Activated CD4-positive, alpha-beta T cell treated with anti-CD3 and anti-CD28 coated beads, Interleukin-2, amount 10 ng/mL, durations not matched to agents 7 days and 5 days (primary cell): ENCODE results near the gene RASSF5. TPM values are rescaled to one million over a fixed set of nuclear protein-coding genes. Genes with fewer than 3 reads are reported as not detected.
A peak's percentile ranks its signal among the peaks of the same experiment; 100 is the strongest.

ENCODE experiments used
- CTCF ChIA-PET: fragments of 350-600 bp; sonication (Branson Sonifier 250); formaldehyde crosslinking; loops from one replicate; lab custom pipeline; 2021; ENCODE audit warnings: antibody characterized with exemption; lab: Charles Lee
- POLR2A ChIA-PET: fragments of 350-600 bp; sonication (Branson Sonifier 250); formaldehyde crosslinking; loops from one replicate; lab custom pipeline; 2021; ENCODE audit warnings: antibody characterized with exemption; lab: Charles Lee
- DNase-seq: peaks from one replicate; pipeline ENCODE4 v3.0.0-alpha.2; 2020
- H3K27ac Mint-ChIP-seq: one replicate; pipeline ENCODE4 v1.8.0; 2021; ENCODE audit warnings: mild to moderate bottlenecking, moderate library complexity, mixed read lengths
- H3K27me3 Mint-ChIP-seq: one replicate; pipeline ENCODE4 v1.8.0; 2021; ENCODE audit warnings: mixed read lengths
- H3K36me3 Mint-ChIP-seq: one replicate; pipeline ENCODE4 v1.8.0; 2021; ENCODE audit warnings: low read depth, mixed read lengths
- H3K4me1 Mint-ChIP-seq: one replicate; pipeline ENCODE4 v1.8.0; 2021; ENCODE audit warnings: mixed read lengths
- H3K4me3 Mint-ChIP-seq: one replicate; pipeline ENCODE4 v1.8.0; 2021; ENCODE audit warnings: mild to moderate bottlenecking, moderate library complexity, mixed read lengths
- H3K9me3 Mint-ChIP-seq: one replicate; pipeline ENCODE4 v1.8.0; 2021; ENCODE audit warnings: mixed read lengths
- total RNA-seq, 2 experiments: library from RNA; stranded (reverse); gene quantifications; one replicate each; pipeline ENCODE4 v1.2.3, GENCODE V29; 2021

RASSF5 gene
- total RNA-seq, 2 experiments from 2014 or later: 185 to 201 TPM

- H3K36me3 Mint-ChIP-seq: peaks cover 30% of the 10 kb centered on the region
- peak overlapping the region; percentile 78 for H3K4me3 Mint-ChIP-seq
- CTCF ChIA-PET: interaction anchor here (0.6 to 3.3 kb wide), 15 partner anchors 8 to 687 kb away, joined by 3 to 29 read pairs (median 5); partner anchors contain the start of genes DYRK3 and RASSF5
- H3K4me1 Mint-ChIP-seq: peaks cover 88% of the 10 kb centered on the region
- POLR2A ChIA-PET: interaction anchor here (1.4 kb wide), 1 partner anchor 94 kb away, joined by 4 read pairs; no protein-coding TSS in a partner anchor
- DNase-seq: peak; percentile 55
- H3K27ac Mint-ChIP-seq: peak overlapping the region; percentile 72
- H3K9me3 Mint-ChIP-seq: no peaks in the 10 kb centered on the region
- no peaks in the 10 kb centered on the region for H3K27me3 Mint-ChIP-seq
These were observed 37.9 kb upstream of the RASSF5 start for GRCh38 chr1:206469411-206469932.

DNA sequence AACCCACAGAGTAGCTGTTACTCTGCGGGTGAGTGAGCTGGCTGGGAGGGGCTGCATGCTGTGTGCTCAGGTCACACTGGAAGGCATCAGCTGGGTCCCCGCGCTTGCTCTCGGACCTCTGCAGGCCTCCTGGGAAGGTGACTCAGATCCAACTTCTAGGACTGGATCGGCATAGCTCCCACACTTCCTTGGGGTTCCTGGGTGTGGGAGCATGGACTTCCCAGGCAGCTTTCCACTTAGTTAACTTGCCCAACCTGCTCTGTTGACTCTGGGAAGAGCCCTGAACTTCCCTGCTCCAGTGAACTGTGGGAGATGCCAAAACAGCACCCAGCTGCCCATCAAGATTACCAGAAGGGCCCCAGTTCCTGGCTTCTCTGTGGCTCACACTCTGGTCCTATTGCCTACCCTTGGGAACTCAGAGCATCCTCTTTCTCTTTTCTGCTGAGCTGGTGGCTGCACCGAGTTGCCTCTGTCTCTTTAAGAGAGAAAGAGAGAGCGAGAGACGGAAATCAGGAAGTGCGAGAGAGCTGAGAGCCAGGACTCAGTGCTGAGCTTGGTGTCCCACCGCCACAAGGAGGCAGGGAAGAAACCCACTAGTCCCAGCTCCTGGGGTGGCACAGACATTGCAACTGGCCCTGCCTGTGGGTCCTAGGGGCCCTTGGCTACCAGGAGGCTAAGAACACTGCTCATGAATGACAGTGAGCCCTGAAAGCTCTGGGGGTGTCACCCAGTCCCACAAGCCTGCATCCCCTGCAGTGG lies 37.2 kb upstream of the RASSF5 start, which contains the start of gene IKBKE:
Gene IKBKE (plus strand): TSS at position 544 of the 759 bp plus-strand sequence. CDS start 2,752 bp downstream, outside the sequence.
- H3K27ac Mint-ChIP-seq: peak within 1 kb of the TSS; percentile 72
- ChIA-PET CTCF (interaction anchor here (0.6 to 3.3 kb wide), 21 partner anchors 8 to 686 kb away, joined by 3 to 29 read pairs (median 5); partner anchors contain the start of genes DYRK3, EIF2D and RASSF5), POLR2A (interaction anchor here (0.6 to 1.4 kb wide), 2 partner anchors 85 to 93 kb away, joined by 3 to 4 read pairs; no protein-coding TSS in a partner anchor)
- no peaks in the 10 kb centered on the region for H3K27me3 Mint-ChIP-seq
- H3K4me3 Mint-ChIP-seq: peak within 1 kb of the TSS; percentile 78
- peaks cover 88% of the 10 kb centered on the region for H3K4me1 Mint-ChIP-seq
- peaks cover 34% of the 10 kb centered on the region for H3K36me3 Mint-ChIP-seq
- peak; percentile 73 for DNase-seq
- H3K9me3 Mint-ChIP-seq: no peaks in the 10 kb centered on the region

DNA sequence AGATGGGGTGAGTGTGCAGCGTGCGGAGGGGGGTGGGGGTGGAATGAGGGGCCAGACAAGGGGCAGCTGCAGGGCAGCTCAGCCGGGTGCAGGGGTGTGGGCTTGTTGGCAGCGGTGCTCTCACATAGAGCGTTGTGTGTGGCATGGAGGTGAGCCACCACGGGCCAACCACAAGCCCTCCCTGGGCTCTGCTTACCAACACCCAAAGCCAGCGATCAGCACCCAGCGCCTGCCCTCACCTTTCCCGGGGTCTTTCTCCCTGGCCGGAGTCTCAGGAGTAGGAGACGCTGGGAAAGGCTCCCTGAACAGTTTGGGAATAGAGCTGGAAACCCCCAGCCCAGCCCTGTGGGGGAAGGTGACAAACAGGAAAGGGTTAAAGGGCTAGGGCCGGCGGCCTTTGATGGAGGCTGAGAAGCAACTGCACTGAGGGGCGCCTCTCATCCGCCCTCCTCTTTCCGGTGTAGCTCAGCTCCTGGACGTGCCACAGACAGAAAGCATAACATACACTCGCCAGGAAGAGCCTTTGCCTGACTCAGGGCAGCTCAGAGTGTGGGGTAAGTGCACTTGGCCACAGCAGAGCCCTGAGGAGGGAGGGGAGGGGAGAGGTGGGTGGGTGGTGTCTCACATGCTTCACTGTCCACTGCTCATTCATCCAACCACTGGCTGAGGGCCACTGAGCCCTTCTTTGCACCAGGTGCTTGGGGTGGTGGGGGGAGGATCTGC lies 36.5 kb upstream of the RASSF5 start:
- Mint-ChIP-seq H3K9me3 (no peaks in the 10 kb centered on the region), H3K4me1 (peaks cover 85% of the 10 kb centered on the region), H3K27me3 (no peaks in the 10 kb centered on the region), H3K27ac (peak overlapping the region; percentile 72), H3K36me3 (peaks cover 41% of the 10 kb centered on the region), H3K4me3 (peak overlapping the region; percentile 78)
- peak; percentile 70 for DNase-seq
- CTCF ChIA-PET: interaction anchor here (0.6 to 3.3 kb wide), 18 partner anchors 8 to 465 kb away, joined by 3 to 29 read pairs (median 4); partner anchors contain the start of genes EIF2D and RASSF5
- POLR2A ChIA-PET: interaction anchor here (0.7 to 1.4 kb wide), 2 partner anchors 92 to 298 kb away, joined by 3 to 4 read pairs; no protein-coding TSS in a partner anchor

DNA sequence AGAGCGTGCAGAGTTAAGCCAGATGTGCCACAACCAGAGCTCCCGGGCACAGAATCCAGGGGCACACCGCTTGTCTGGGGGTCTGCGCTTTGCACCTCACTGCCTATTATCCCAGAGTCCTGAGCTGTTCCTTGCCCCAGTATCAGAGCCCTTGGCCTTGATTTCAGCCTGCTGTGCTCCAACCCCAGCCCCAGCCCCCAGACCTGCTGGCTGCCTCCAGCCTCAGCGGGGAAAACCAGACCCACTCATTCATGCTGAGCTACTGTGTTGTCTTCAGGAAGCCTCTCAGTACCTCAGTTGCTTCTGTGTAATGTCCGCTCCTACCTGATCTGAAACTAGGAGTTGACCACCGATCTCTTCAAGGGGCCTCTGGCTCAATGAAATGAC lies 35.9 kb upstream of the RASSF5 start:
- peaks cover 42% of the 10 kb centered on the region for H3K36me3 Mint-ChIP-seq
- peak overlapping the region; percentile 72 for H3K27ac Mint-ChIP-seq
- ChIA-PET POLR2A (interaction anchor here (0.6 to 0.7 kb wide), 2 partner anchors 64 to 298 kb away, joined by 3 read pairs; no protein-coding TSS in a partner anchor), CTCF (interaction anchor here (0.6 to 3.3 kb wide), 10 partner anchors 8 to 465 kb away, joined by 3 to 29 read pairs (median 6); partner anchors contain the start of gene EIF2D)
- H3K9me3 Mint-ChIP-seq: no peaks in the 10 kb centered on the region
- DNase-seq: no peak
- H3K4me1 Mint-ChIP-seq: peaks cover 83% of the 10 kb centered on the region
- no peaks in the 10 kb centered on the region for H3K27me3 Mint-ChIP-seq
- peak overlapping the region; percentile 78 for H3K4me3 Mint-ChIP-seq

DNA sequence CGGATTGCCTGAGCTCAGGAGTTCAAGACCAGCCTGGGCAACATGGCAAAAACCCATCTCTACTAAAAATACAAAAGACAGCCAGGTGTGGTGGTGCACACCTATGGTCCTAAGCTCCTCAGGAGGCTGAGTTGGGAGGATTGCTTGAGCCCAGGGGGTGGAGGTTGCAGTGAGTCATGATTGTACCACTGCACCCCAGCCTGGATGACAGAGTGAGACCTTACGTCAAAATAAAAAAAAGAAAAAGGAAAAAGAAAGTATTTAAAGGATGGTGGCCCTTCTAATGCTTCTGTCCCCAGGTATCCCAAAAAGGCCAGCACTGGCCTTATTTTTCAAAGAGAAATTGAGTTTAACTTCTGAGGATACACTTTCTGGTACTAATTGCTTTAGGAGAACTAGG lies 35.3 kb upstream of the RASSF5 start:
- Mint-ChIP-seq H3K27me3 (no peaks in the 10 kb centered on the region), H3K4me1 (peaks cover 78% of the 10 kb centered on the region), H3K9me3 (no peaks in the 10 kb centered on the region), H3K27ac (peak overlapping the region; percentile 81), H3K36me3 (peaks cover 47% of the 10 kb centered on the region), H3K4me3 (peak overlapping the region; percentile 78)
- DNase-seq: no peak
- ChIA-PET POLR2A (interaction anchor here (0.6 kb wide), 1 partner anchor 63 kb away, joined by 3 read pairs; no protein-coding TSS in a partner anchor), CTCF (interaction anchor here (0.6 to 3.3 kb wide), 6 partner anchors 7 to 464 kb away, joined by 3 to 29 read pairs (median 8); partner anchors contain the start of gene EIF2D)

GRCh38 chr1:206472454-206472853 lies 34.9 kb upstream of the RASSF5 start:
- Mint-ChIP-seq H3K9me3 (no peaks in the 10 kb centered on the region), H3K36me3 (peaks cover 51% of the 10 kb centered on the region), H3K27me3 (no peaks in the 10 kb centered on the region), H3K27ac (peak overlapping the region; percentile 81), H3K4me3 (peak overlapping the region; percentile 78), H3K4me1 (peaks cover 76% of the 10 kb centered on the region)
- CTCF ChIA-PET: interaction anchor here (3.1 kb wide), 1 partner anchor 11 kb away, joined by 26 read pairs; no protein-coding TSS in a partner anchor
- POLR2A ChIA-PET: no interaction called here
- peak; percentile 23 for DNase-seq

DNA sequence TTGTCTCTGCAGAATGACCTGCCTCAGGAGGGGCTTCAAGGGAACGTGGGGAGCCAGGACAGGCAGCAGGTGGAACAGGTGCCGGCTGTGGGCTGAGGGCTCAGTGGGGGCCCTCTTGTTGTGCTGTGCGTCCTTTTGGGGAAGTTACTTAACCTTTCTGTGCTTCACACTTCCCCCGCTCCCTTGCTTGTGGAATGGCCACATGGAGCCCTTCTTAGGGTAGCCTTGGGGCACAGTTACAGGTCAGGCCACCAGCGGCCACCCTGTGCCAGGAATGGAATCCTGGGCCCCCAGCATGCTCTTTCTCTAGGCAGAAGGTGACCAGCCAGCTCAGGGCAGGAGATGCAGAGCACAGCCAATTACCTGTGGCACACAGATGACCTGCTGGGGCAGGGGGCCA lies 34.4 kb upstream of the RASSF5 start:
- Mint-ChIP-seq H3K36me3 (peaks cover 51% of the 10 kb centered on the region), H3K9me3 (no peaks in the 10 kb centered on the region), H3K27ac (peak overlapping the region; percentile 81), H3K27me3 (no peaks in the 10 kb centered on the region), H3K4me1 (peaks cover 72% of the 10 kb centered on the region), H3K4me3 (peak overlapping the region; percentile 78)
- DNase-seq: no peak
- ChIA-PET POLR2A (no interaction called here), CTCF (interaction anchor here (0.8 to 1.4 kb wide), 2 partner anchors 105 to 111 kb away, joined by 3 to 4 read pairs; no protein-coding TSS in a partner anchor)

DNA sequence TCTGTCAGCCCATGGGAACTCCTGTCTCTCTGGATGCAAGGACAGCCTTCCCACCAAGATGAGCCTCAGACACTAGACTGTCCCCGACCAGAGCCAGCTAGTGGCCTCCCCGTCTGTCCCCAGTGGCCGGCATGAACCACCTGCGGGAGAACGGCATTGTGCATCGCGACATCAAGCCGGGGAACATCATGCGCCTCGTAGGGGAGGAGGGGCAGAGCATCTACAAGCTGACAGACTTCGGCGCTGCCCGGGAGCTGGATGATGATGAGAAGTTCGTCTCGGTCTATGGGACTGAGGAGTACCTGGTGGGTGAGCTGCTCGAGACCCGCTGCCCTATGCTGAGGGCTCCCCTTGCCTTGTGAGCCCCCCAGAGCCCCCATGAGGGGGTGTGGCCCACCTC lies 31.3 kb upstream of the RASSF5 start:
- H3K27me3 Mint-ChIP-seq: no peaks in the 10 kb centered on the region
- no peak for DNase-seq
- peaks cover 57% of the 10 kb centered on the region for H3K4me1 Mint-ChIP-seq
- H3K36me3 Mint-ChIP-seq: peaks cover 70% of the 10 kb centered on the region
- H3K4me3 Mint-ChIP-seq: no peak overlapping the region
- ChIA-PET POLR2A (no interaction called here), CTCF (interaction anchor here (1.5 kb wide), 1 partner anchor 108 kb away, joined by 3 read pairs; no protein-coding TSS in a partner anchor)
- H3K27ac Mint-ChIP-seq: no peak overlapping the region
- H3K9me3 Mint-ChIP-seq: no peaks in the 10 kb centered on the region

DNA sequence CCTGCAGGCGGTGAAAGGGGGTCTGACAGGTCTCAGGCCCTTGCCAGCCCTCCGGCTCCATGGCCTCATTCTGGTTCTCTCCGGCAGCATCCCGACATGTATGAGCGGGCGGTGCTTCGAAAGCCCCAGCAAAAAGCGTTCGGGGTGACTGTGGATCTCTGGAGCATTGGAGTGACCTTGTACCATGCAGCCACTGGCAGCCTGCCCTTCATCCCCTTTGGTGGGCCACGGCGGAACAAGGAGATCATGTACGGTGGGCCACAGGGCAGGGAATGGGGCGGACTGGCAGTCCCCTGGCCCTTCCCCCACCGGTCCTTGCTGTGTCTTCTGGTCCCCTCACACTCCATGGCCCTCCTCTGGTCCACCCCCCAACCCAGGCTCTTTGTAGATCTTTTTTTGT lies 30.7 kb upstream of the RASSF5 start:
- no peak for DNase-seq
- Mint-ChIP-seq H3K9me3 (no peaks in the 10 kb centered on the region), H3K27ac (no peak overlapping the region), H3K4me3 (no peak overlapping the region), H3K4me1 (peaks cover 53% of the 10 kb centered on the region), H3K36me3 (peaks cover 71% of the 10 kb centered on the region), H3K27me3 (no peaks in the 10 kb centered on the region)
- POLR2A ChIA-PET: no interaction called here
- CTCF ChIA-PET: interaction anchor here (1.0 to 1.5 kb wide), 3 partner anchors 14 to 132 kb away, joined by 3 to 4 read pairs (median 3); no protein-coding TSS in a partner anchor

GRCh38 chr1:206477110-206477509 lies 30.2 kb upstream of the RASSF5 start:
- H3K27me3 Mint-ChIP-seq: no peaks in the 10 kb centered on the region
- no peak for DNase-seq
- no peak overlapping the region for H3K4me3 Mint-ChIP-seq
- ChIA-PET CTCF (interaction anchor here (1.0 to 1.5 kb wide), 4 partner anchors 10 to 132 kb away, joined by 3 to 4 read pairs (median 4); no protein-coding TSS in a partner anchor), POLR2A (no interaction called here)
- H3K9me3 Mint-ChIP-seq: no peaks in the 10 kb centered on the region
- peaks cover 68% of the 10 kb centered on the region for H3K36me3 Mint-ChIP-seq
- H3K4me1 Mint-ChIP-seq: peaks cover 47% of the 10 kb centered on the region
- H3K27ac Mint-ChIP-seq: no peak overlapping the region

- Mint-ChIP-seq H3K4me3 (no peak overlapping the region), H3K36me3 (peaks cover 66% of the 10 kb centered on the region), H3K9me3 (no peaks in the 10 kb centered on the region), H3K27ac (no peak overlapping the region), H3K27me3 (no peaks in the 10 kb centered on the region), H3K4me1 (peaks cover 41% of the 10 kb centered on the region)
- ChIA-PET CTCF (interaction anchor here (0.6 to 2.6 kb wide), 8 partner anchors 7 to 131 kb away, joined by 3 to 29 read pairs (median 4); partner anchors contain the start of gene IKBKE), POLR2A (no interaction called here)
- no peak for DNase-seq
These were observed 29.6 kb upstream of the RASSF5 start for GRCh38 chr1:206477581-206478380.
